Activated CD4-positive, CD25-positive, alpha-beta regulatory T cell (primary cell): ENCODE data around the gene ADAMTS10.
"Not testable (repeated sequence)": the region's sequence is repeated elsewhere in the genome, so short reads cannot be mapped to it uniquely, and the experiment has no call there.

Experiments
- DNase-seq, 4 experiments: peaks; one replicate each; lab custom pipeline; 2025; lab: John Stamatoyannopoulos, UW

The ADAMTS10 gene

GRCh38 chr19:8561075-8561764, 49.3 kb downstream of the ADAMTS10 start:
- DNase-seq = no peak

- DNase-seq = no peak
These were observed 52.2 kb downstream of the ADAMTS10 start for GRCh38 chr19:8558325-8558724.

- no peak for DNase-seq
These were observed 52.8 kb downstream of the ADAMTS10 start for GRCh38 chr19:8557642-8558238.

GRCh38 chr19:8553729-8554128, 56.8 kb downstream of the ADAMTS10 start:
- DNase-seq = not testable (repeated sequence)

GRCh38 chr19:8552810-8553209, 57.7 kb downstream of the ADAMTS10 start:
- DNase-seq = no peak

DNA sequence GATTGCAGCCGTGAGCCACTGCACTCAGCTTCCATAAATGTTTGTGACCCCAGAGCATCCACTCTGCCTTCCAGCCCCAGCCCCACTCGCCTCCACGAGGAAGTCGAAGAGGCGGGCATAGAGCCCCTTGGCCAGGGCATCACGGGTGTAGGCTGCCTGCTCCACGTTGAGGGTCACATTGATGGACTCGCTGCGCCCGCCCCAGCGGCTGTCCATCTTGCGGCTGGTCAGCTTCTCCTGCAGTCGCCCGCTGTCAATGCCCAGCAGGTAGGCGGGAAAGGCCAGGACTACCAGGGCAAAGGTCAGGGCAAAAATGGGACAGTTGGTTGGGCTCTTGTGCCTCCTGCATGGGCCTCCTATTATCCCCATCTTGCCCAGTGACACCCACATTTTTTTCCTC, 60.4 kb downstream of the ADAMTS10 start:
- DNase-seq = no peak

DNA sequence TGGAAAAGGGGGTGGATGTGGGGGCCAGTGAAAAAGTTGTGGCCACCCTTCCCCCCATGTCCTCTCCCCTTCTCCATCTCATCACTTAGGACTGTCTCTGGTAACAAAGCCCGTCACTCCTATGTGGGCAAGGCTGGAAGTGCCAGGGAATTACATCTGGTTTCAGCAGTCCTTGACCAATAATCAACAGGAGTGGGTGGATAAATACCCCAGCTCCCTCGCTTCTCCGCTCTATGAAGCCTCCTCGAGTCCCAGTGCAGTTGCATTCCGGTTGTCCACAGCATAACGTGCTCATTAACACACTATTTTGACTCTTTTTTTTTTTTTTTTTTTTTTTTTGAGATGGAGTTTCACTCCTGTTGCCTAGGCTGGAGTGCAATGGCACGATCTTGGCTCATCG, 64.8 kb downstream of the ADAMTS10 start:
- no peak for DNase-seq

GRCh38 chr19:8544168-8544567, 66.3 kb downstream of the ADAMTS10 start:
- DNase-seq = no peak

DNA sequence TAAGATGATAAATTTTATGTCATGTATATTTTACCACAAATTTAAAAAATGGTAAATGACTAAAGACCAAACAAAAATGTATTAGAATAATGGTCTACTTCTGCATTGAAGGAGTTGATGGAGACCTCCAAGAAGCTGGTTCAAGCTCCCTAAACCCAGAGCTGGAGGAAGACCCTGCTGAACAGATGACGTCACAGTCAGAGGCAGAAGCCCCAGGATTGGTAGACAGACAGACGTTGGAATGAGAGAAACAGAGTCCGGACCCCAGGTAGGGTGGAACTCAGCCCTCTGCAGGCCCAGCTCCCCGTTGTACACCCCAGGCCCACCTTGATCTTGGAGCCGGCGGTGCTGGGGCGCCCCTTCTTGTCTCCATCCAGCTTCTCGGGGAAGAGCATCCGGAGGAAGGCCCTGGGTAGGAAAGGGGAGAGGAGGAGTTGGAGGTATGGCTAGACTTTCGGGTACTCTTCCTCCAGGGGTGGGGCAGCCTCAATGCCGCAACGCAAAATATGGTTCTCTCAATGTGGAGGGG, 70.8 kb downstream of the ADAMTS10 start:
- no peak for DNase-seq

- no peak for DNase-seq
These were observed 73.4 kb downstream of the ADAMTS10 start for GRCh38 chr19:8537099-8537498.

- no peak for DNase-seq
These were observed 74.2 kb downstream of the ADAMTS10 start for GRCh38 chr19:8536282-8536681.

DNA sequence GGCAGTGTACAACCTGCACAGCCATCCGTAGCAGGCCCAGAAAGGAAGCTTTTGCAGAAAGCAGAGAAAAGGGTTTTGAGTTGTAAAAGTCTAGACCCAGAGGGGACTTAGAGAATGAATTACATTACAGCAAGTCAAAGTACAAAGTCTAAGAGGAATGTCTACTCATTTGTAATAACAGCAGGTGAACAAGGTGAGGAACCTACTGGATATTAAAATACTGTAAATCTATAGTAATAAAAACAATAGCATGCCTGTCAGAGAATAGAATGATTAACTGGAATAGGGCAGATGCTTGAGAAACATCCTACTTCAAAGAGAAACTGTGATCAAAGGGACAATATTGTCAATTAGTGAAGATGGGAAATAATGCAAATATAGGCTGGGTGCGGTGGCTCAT, 78.3 kb downstream of the ADAMTS10 start:
- no peak for DNase-seq

- no peak for DNase-seq
These were observed 79.0 kb downstream of the ADAMTS10 start for GRCh38 chr19:8531470-8531869.
